Neuron (in vitro differentiated cells): ENCODE data around the gene NCOA3.

ENCODE experiments used
- H2AFZ ChIP-seq: one replicate; pipeline ENCODE4 v1.6.1; 2013; ENCODE audit warnings: low read depth, mild to moderate bottlenecking, inconsistent platforms, low read length, moderate library complexity
- H3K27me3 ChIP-seq: one replicate; pipeline ENCODE4 v1.6.1; 2013; ENCODE audit warnings: low read length; ENCODE audit not compliant: insufficient read depth
- H3K36me3 ChIP-seq: one replicate; pipeline ENCODE4 v1.6.1; 2013; ENCODE audit warnings: low read length; ENCODE audit not compliant: insufficient read depth
- H3K4me1 ChIP-seq: one replicate; pipeline ENCODE4 v1.6.1; 2013; ENCODE audit warnings: low read length; ENCODE audit not compliant: insufficient read depth
- H3K4me3 ChIP-seq: 2 replicates; pipeline ENCODE4 v1.5.1; 2013; ENCODE audit warnings: mild to moderate bottlenecking, low read length, moderate library complexity
- H3K9me3 ChIP-seq: one replicate; pipeline ENCODE4 v1.6.1; 2013; ENCODE audit warnings: low read length

Gene NCOA3

GRCh38 chr20:47664068-47664437 is 162.4 kb downstream of the NCOA3 start:
- Histone ChIP-seq H3K36me3 (peaks cover 21% of the 10 kb centered on the region), H3K27me3 (no peaks in the 10 kb centered on the region), H3K4me3 (no peak overlapping the region), H3K9me3 (no peaks in the 10 kb centered on the region), H2AFZ (no peak overlapping the region), H3K4me1 (peaks cover 13% of the 10 kb centered on the region)

DNA sequence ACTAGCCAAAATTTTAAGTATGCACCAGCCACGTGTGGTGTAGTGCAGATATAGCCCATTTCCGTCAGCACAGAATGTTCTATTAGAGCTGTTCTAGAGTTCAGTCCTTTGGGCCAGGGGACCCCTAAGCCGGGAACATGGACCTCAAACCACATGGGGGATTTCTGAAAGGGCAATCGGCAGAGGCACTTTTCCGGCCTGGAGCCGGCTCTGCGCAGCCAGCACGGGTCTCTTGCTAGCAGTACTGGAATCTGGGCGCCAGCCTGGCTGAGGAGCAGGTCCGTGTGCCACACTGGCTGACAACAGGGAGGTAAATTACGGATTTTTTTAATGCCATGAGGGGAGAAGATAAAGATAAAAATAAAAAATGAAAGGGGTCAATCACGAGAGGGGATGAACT is 163.1 kb downstream of the NCOA3 start:
- Histone ChIP-seq H3K9me3 (no peaks in the 10 kb centered on the region), H3K27me3 (no peaks in the 10 kb centered on the region), H3K4me1 (peaks cover 10% of the 10 kb centered on the region), H2AFZ (no peak overlapping the region), H3K4me3 (no peak overlapping the region), H3K36me3 (peaks cover 16% of the 10 kb centered on the region)

DNA sequence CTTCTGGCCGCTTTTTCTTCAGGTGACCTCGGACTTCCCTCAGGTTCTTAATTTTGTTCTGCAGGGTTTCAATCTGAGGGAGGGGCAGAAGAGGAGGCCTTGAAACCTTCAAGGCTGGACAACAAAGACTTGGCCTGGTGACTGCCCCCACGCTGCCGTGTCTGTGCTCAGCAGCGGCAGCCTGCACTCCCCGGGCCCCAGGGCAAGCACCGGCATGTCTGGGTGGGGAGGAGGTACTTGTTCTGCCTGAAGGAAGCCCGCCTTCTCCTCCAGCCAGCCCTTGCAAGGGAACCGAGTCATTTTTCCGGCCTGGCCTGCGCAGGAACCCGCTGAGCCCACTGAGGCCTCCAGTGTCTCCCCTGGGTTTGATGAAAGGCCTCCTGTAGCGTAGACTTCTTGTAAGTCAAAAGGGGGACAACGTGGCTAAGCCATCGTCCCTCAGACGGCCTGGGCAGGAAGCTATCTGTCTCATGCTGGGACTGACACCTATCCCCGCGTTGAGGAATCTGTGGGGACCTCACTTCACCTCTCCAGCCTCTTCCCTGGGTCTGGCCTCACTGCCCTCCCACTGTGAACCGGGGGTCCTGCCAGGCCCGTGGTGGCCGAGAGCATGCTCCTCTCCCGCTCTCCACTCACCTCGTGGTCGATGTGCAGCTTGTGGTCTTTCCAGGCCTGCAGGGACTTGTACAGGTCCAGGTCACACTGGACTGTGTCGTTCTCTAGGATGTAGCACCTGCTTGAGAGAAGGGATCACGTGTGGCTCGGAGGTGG is 163.7 kb downstream of the NCOA3 start:
- Histone ChIP-seq H3K9me3 (no peaks in the 10 kb centered on the region), H3K27me3 (no peaks in the 10 kb centered on the region), H3K4me3 (no peak overlapping the region), H3K4me1 (peaks cover 10% of the 10 kb centered on the region), H3K36me3 (peaks cover 16% of the 10 kb centered on the region), H2AFZ (no peak overlapping the region)

DNA sequence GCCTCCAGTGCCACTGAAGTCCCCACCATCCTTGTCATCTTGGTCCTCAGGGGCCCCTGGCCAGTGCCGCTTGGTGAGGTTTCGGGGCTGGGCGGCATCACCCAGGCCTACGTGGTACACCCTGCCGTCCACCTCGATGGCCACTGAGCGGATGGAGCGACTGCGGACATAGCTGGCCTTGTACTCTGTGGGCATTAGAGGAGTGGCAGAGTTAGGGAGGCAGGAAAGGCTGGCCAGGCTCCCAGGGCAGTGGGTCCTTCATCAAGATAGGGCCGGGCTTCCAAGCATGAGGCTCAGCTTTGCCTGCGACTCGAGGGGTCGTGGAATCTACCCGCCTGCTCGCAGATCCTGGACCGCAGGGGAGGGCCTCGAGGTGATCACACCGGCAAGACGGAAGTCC is 164.6 kb downstream of the NCOA3 start:
- peaks cover 14% of the 10 kb centered on the region for H3K36me3 ChIP-seq
- H3K4me1 ChIP-seq, result peaks cover 10% of the 10 kb centered on the region
- H2AFZ ChIP-seq, result no peak overlapping the region
- no peak overlapping the region for H3K4me3 ChIP-seq
- no peaks in the 10 kb centered on the region for H3K27me3 ChIP-seq
- H3K9me3 ChIP-seq, result no peaks in the 10 kb centered on the region

DNA sequence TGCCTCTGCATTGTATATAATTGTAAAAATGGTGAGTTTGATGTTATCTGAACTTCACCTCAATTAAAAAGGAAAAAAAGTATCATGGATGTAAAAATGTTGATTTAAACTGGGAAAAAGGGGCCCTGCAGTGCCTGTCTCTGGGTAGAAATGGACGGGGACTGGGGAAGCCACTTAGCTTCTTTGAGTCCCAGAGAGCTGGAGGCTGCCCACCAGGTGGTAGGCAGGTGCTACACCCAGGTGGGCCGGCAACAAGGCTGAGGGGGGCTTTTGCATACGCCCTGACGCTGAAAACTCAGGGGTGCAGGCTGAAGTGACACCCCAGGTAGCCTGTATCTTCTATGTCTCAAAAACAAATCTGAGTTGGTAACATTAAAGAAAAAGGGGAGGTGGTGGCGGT is 165.4 kb downstream of the NCOA3 start:
- Histone ChIP-seq H3K4me1 (peaks cover 10% of the 10 kb centered on the region), H3K27me3 (no peaks in the 10 kb centered on the region), H3K4me3 (no peak overlapping the region), H3K36me3 (peaks cover 9% of the 10 kb centered on the region), H3K9me3 (no peaks in the 10 kb centered on the region), H2AFZ (no peak overlapping the region)

DNA sequence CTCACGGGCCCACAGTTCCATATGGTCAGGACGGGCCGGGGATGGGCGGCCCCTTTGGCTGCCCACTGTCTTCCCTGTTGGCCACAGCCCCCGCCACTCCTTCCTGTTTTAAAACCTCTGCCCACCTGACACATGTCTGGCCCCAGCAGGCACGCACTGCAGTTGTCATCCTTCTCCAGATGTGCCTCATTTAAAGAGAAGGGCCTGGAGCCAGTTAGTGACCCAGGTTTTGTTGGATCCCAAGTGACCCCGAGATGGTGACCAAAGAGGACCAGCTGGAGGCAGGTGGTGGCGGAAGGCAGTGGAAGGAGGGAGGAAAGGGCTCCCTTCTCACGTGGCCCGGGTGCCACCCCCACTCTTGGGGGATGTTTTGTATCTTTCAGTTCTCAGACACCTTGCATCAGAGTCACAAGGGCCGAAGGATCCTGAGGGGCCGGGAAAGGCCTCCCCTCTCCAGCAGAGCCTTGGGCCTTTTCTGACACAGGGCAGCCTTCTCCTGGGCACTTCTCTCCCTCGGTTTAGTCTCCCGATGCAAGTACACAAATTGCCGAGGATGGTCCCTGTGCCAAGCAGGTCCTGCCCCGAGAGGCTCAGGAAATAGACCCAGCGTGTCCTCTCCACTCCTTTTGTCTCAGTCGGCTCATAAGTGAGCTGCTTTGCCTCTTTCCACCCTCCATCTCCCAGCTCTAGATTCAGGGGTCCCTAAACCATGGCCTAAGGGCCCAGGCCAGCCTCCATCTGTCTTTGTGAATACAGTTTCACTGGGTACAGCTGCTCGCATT is 166.0 kb downstream of the NCOA3 start:
- H3K36me3 ChIP-seq, result peaks cover 6% of the 10 kb centered on the region
- peaks cover 10% of the 10 kb centered on the region for H3K4me1 ChIP-seq
- no peaks in the 10 kb centered on the region for H3K9me3 ChIP-seq
- no peak overlapping the region for H3K4me3 ChIP-seq
- no peak overlapping the region for H2AFZ ChIP-seq
- H3K27me3 ChIP-seq, result no peaks in the 10 kb centered on the region

DNA sequence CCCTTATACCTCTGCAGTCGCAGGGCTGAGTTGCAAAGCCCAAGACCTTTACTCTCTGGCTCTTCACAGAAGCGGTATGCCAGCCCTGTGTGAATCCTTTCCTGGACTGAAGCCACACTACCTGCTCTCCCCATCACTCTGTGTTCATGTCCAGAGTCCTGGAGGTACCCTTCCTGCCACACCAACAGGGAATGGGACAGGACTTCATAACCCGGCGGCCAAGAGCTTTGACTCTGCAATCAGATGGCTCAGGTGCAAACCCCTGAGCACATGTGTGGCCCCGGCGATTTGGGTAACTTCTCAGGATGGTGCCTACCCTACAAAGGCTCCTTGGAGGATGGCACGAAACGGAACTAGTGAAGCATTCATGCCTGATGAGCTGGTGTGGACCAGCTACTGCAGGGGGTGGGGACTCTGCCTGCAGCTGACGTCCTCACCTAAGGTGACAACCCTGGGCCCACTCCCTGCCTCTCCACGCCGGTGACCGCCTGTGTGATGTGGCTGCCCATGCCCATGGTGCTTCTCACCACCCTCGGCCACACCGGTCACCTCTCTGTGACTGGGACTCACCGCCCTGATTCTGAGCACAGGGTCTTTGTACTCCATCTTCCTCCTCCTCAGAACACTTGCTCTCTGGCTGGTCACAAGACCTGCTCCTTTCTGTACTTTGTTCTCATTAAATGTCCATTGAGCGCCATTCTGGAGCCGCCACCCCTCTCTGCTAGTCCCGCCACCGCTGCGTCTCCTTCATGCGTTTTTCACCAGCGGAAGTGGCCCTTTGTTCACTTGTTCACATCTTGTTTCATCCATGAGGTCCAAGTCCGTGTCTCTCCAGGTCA is 166.8 kb downstream of the NCOA3 start:
- Histone ChIP-seq H3K36me3 (peaks cover 6% of the 10 kb centered on the region), H3K4me1 (peaks cover 10% of the 10 kb centered on the region), H2AFZ (no peak overlapping the region), H3K4me3 (no peak overlapping the region), H3K27me3 (no peaks in the 10 kb centered on the region), H3K9me3 (no peaks in the 10 kb centered on the region)

DNA sequence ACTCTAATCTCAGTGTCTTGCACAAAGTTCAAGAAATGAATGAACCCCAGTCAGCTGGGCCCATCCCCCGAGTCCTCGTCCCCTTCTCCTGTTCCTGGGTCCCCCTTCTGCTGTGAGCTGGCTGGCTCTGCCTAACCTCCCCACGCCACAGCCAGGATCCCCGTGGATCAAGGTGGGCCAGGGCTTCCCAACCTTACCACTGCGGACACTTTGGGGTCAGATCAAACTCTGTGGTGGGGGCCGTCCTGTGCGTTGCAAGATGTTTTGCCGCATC is 167.4 kb downstream of the NCOA3 start:
- Histone ChIP-seq H2AFZ (no peak overlapping the region), H3K4me1 (peaks cover 8% of the 10 kb centered on the region), H3K4me3 (no peak overlapping the region), H3K9me3 (no peaks in the 10 kb centered on the region), H3K27me3 (no peaks in the 10 kb centered on the region), H3K36me3 (peaks cover 6% of the 10 kb centered on the region)

GRCh38 chr20:47669489-47669888 is 167.8 kb downstream of the NCOA3 start:
- H3K27me3 ChIP-seq, result no peaks in the 10 kb centered on the region
- H3K4me1 ChIP-seq, result peaks cover 6% of the 10 kb centered on the region
- H3K4me3 ChIP-seq, result no peak overlapping the region
- no peak overlapping the region for H2AFZ ChIP-seq
- H3K9me3 ChIP-seq, result no peaks in the 10 kb centered on the region
- H3K36me3 ChIP-seq, result peaks cover 6% of the 10 kb centered on the region

DNA sequence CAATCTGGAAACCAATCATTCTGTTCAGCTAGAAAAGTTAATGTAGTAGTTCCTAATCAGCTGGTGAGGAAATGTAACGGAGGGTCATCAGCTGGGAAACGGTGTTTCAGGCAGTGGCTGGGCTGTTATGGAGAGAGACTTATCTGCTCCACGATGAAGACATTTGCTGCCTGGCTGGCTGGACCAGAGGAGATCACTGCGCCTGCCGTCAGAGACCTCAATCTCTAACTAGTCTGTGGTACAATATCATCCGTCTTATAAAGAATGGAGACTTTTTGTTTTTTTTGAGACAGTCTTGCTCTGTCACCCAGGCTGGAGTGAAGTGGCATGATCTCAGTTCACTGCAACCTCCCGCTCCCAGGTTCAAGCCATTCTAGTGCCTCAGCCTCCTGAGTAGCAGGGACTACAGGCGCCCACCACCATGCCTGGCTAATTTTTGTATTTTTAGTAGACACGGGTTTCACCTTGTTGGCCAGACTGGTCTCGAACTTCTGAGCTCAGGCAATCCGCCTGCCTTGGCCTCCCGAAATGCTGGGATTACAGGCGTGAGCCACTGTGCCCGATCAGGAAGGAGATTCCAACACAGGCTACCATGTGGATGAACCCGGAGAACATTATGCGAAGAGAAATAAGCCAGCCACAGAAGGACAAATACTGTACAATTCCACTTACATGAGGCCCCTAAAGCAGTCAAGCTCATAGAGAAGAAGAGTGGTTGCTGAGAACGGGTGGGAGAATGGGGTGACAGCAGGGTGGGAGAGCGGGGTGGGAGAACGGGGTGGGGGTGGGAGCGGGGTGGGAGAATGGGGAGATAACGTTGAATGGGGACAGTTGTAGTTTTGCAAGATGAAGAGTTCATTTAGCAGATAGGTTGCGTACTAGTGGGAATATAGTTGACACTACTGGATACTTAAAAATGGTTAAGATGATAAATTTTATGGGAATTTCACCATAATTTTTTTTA is 168.5 kb downstream of the NCOA3 start:
- Histone ChIP-seq H3K9me3 (no peaks in the 10 kb centered on the region), H3K4me1 (peaks cover 3% of the 10 kb centered on the region), H3K4me3 (no peak overlapping the region), H3K27me3 (no peaks in the 10 kb centered on the region), H2AFZ (no peak overlapping the region), H3K36me3 (peaks cover 6% of the 10 kb centered on the region)

DNA sequence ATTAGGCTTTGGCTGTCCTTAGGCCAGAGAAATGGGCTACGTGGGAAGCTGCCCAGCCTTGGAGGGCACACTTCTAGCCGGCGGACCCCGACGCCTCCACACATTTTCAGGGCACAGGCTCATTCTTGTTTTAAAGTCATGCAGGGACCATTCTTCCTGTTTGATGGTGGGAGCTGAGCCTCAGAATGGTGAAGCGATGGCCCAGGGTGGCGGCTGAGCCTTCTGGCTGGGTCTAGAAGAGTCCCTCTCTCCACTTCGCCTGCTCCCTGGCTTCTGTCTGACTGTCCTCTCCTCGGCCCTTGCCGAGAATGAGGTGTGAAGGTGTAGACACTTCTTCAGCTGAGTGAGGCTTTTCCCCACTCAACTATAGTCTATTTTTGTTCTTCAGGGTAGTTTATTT is 169.2 kb downstream of the NCOA3 start:
- H3K9me3 ChIP-seq, result no peaks in the 10 kb centered on the region
- no peak overlapping the region for H2AFZ ChIP-seq
- peaks cover 4% of the 10 kb centered on the region for H3K36me3 ChIP-seq
- H3K4me1 ChIP-seq, result no peaks in the 10 kb centered on the region
- H3K4me3 ChIP-seq, result no peak overlapping the region
- H3K27me3 ChIP-seq, result no peaks in the 10 kb centered on the region

GRCh38 chr20:47672166-47672565 is 170.5 kb downstream of the NCOA3 start:
- H3K36me3 ChIP-seq, result peaks cover 3% of the 10 kb centered on the region
- H3K27me3 ChIP-seq, result no peaks in the 10 kb centered on the region
- H3K9me3 ChIP-seq, result no peaks in the 10 kb centered on the region
- H2AFZ ChIP-seq, result no peak overlapping the region
- H3K4me1 ChIP-seq, result no peaks in the 10 kb centered on the region
- H3K4me3 ChIP-seq, result no peak overlapping the region
